ENCODE results near the gene UNC13C.

Gene UNC13C

GRCh38 chr15:54568381-54568780 lies 590.1 kb downstream of the UNC13C start:
- no peak for DNase-seq (ENCODE audit: low spot score)

- DNase-seq (ENCODE audit: low spot score): no peak
Measured at GRCh38 chr15:54571576-54571975, 593.3 kb downstream of the UNC13C start.

- no peak for DNase-seq (ENCODE audit: low spot score)
Measured at GRCh38 chr15:54575586-54575985, 597.3 kb downstream of the UNC13C start.

GRCh38 chr15:54576298-54576935 lies 598.2 kb downstream of the UNC13C start:
- DNase-seq (ENCODE audit: low spot score): no peak

- DNase-seq (ENCODE audit: low spot score): no peak
Measured at GRCh38 chr15:54577476-54578250, 599.4 kb downstream of the UNC13C start.

GRCh38 chr15:54579855-54580254 lies 601.6 kb downstream of the UNC13C start:
- no peak for DNase-seq (ENCODE audit: low spot score)

GRCh38 chr15:54580643-54581042 lies 602.4 kb downstream of the UNC13C start:
- DNase-seq (ENCODE audit: low spot score): peak; percentile 85

- no peak for DNase-seq (ENCODE audit: low spot score)
Measured at GRCh38 chr15:54582863-54583643, 604.8 kb downstream of the UNC13C start.

- DNase-seq (ENCODE audit: low spot score): no peak
Measured at GRCh38 chr15:54585063-54585462, 606.8 kb downstream of the UNC13C start.

GRCh38 chr15:54594115-54594514 lies 615.9 kb downstream of the UNC13C start:
- no peak for DNase-seq (ENCODE audit: low spot score)

- no peak for DNase-seq (ENCODE audit: low spot score)
Measured at GRCh38 chr15:54599386-54599785, 621.1 kb downstream of the UNC13C start.

GRCh38 chr15:54605043-54605442 lies 626.8 kb downstream of the UNC13C start:
- DNase-seq (ENCODE audit: low spot score): no peak

- DNase-seq (ENCODE audit: low spot score): peak; percentile 54
Measured at GRCh38 chr15:54605556-54605955, 627.3 kb downstream of the UNC13C start.

- DNase-seq (ENCODE audit: low spot score): no peak
Measured at GRCh38 chr15:54608876-54609835, 630.9 kb downstream of the UNC13C start.

- no peak for DNase-seq (ENCODE audit: low spot score)
Measured at GRCh38 chr15:54618120-54618519, 639.9 kb downstream of the UNC13C start.

- DNase-seq (ENCODE audit: low spot score): no peak
Measured at GRCh38 chr15:54619180-54619579, 640.9 kb downstream of the UNC13C start.

GRCh38 chr15:54620916-54621315 lies 642.7 kb downstream of the UNC13C start:
- DNase-seq (ENCODE audit: low spot score): no peak

- no peak for DNase-seq (ENCODE audit: low spot score)
Measured at GRCh38 chr15:54636147-54636546, 657.9 kb downstream of the UNC13C start.

- no peak for DNase-seq (ENCODE audit: low spot score)
Measured at GRCh38 chr15:54638666-54639065, 660.4 kb downstream of the UNC13C start.

GRCh38 chr15:54640873-54641272 lies 662.6 kb downstream of the UNC13C start:
- no peak for DNase-seq (ENCODE audit: low spot score)

GRCh38 chr15:54644796-54645195 lies 666.6 kb downstream of the UNC13C start:
- no peak for DNase-seq (ENCODE audit: low spot score)

GRCh38 chr15:54659646-54660045 lies 681.4 kb downstream of the UNC13C start:
- DNase-seq (ENCODE audit: low spot score): no peak
